Measurements from ENCODE around the gene KLK13.

KLK13 gene
- 0 reads per million in 3 donors for total RNA-seq

DNA sequence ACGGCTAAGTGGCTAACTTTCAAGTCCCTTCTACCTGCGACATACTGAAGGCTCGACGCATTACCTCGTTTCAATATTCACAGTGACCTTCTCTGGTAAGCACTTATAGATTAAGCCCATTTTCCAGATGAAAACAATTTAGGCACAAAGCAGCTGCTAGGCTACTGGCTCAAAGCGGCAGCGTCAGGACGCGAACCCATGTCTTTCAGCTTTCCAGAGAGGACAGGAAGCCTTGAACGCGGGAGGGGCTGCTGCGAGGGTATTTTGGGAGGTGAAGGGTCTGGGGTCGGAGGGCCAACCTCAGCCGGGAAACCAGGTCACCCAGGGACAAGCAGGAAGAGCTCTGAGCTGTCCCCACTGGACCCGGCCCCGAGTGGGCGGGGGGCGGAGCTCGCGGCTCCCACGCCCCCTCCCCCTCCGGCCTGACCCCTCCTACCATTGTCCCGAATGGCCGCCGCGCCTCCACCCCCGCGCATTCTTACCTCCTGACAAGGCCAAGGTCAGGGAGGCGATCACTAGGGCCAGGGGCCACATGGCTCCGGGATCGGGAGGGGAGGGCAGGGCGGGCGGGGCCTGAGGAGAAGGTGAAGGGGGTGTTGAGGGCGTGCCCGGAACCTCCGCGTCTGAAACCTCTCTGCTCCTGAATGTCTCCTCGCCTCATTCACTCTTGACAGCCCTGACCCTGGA lies at the start of gene KLK13:
KLK13 (minus strand) TSS at position 559 of the 687 bp plus-strand sequence; CDS start at position 534, 25 bp downstream.
- Histone ChIP-seq H3K4me1 (ENCODE audit: control insufficient read depth, insufficient read depth, low read length, poor library complexity, severe bottlenecking) (peaks cover 3% of the 10 kb centered on the region), H3K27ac (ENCODE audit: insufficient read depth, low read length, poor library complexity, severe bottlenecking) (no peak within 1 kb of the TSS), H3K27me3 (replicated peaks; ENCODE audit: control insufficient read depth, insufficient read depth, low read length, poor library complexity, severe bottlenecking) (peaks cover 21% of the 10 kb centered on the region), H3K36me3 (ENCODE audit: control insufficient read depth, insufficient read depth, low read length) (no peaks in the 10 kb centered on the region), H3K4me3 (ENCODE audit: insufficient read depth, low read depth, low read length, poor library complexity, severe bottlenecking) (no peak within 1 kb of the TSS), H3K9me3 (ENCODE audit: control insufficient read depth, low read length) (no peaks in the 10 kb centered on the region)
- DNase-seq = no peak

DNA sequence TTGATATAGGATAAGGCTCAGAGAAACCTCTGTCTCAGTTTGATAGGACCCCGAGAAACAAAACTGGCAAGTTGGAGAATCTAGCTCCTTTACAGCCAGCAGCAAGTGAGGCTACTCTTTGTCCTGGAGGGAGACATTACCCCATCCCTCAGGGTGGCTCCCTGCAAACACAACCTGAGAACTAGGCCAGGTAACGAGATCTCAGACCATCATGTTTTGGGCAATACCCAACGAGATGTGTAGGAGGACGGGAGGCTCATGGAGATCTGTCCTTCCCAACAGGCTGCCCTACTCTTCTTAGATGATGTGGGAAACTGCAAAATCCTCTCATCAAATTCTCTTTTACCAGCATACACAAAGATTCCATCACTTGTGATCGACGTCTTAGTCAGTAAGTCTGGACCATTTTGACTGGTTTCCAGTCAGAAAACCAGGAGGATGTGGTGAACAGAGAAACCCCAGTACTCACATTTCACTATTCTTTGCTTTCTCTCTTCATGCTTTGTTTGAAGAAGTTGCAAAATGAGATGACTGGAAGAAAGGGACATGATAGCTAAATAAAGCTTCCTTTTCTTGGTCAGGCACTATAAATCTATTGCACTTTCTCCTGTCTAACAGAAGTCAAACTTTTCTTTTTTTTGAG lies 49.3 kb upstream of the KLK13 start:
- H3K4me3 ChIP-seq (ENCODE audit: insufficient read depth, low read depth, low read length, poor library complexity, severe bottlenecking) = no peak overlapping the region
- H3K9me3 ChIP-seq (ENCODE audit: control insufficient read depth, low read length) = no peaks in the 10 kb centered on the region
- no peaks in the 10 kb centered on the region for H3K4me1 ChIP-seq (ENCODE audit: control insufficient read depth, insufficient read depth, low read length, poor library complexity, severe bottlenecking)
- no peaks in the 10 kb centered on the region for H3K27me3 ChIP-seq (replicated peaks; ENCODE audit: control insufficient read depth, insufficient read depth, low read length, poor library complexity, severe bottlenecking)
- no peak for DNase-seq
- no peak overlapping the region for H3K27ac ChIP-seq (ENCODE audit: insufficient read depth, low read length, poor library complexity, severe bottlenecking)
- H3K36me3 ChIP-seq (ENCODE audit: control insufficient read depth, insufficient read depth, low read length) = no peaks in the 10 kb centered on the region

- no peaks in the 10 kb centered on the region for H3K9me3 ChIP-seq (ENCODE audit: control insufficient read depth, low read length)
- no peak overlapping the region for H3K4me3 ChIP-seq (ENCODE audit: insufficient read depth, low read depth, low read length, poor library complexity, severe bottlenecking)
- no peak for DNase-seq
- no peak overlapping the region for H3K27ac ChIP-seq (ENCODE audit: insufficient read depth, low read length, poor library complexity, severe bottlenecking)
- no peaks in the 10 kb centered on the region for H3K36me3 ChIP-seq (ENCODE audit: control insufficient read depth, insufficient read depth, low read length)
- H3K4me1 ChIP-seq (ENCODE audit: control insufficient read depth, insufficient read depth, low read length, poor library complexity, severe bottlenecking) = peaks cover 19% of the 10 kb centered on the region
- H3K27me3 ChIP-seq (replicated peaks; ENCODE audit: control insufficient read depth, insufficient read depth, low read length, poor library complexity, severe bottlenecking) = no peaks in the 10 kb centered on the region
Measured at GRCh38 chr19:51111606-51112005, 46.7 kb upstream of the KLK13 start.

- Histone ChIP-seq H3K27ac (ENCODE audit: insufficient read depth, low read length, poor library complexity, severe bottlenecking) (no peak overlapping the region), H3K27me3 (replicated peaks; ENCODE audit: control insufficient read depth, insufficient read depth, low read length, poor library complexity, severe bottlenecking) (no peaks in the 10 kb centered on the region), H3K9me3 (ENCODE audit: control insufficient read depth, low read length) (no peaks in the 10 kb centered on the region), H3K4me3 (ENCODE audit: insufficient read depth, low read depth, low read length, poor library complexity, severe bottlenecking) (no peak overlapping the region), H3K36me3 (ENCODE audit: control insufficient read depth, insufficient read depth, low read length) (no peaks in the 10 kb centered on the region), H3K4me1 (ENCODE audit: control insufficient read depth, insufficient read depth, low read length, poor library complexity, severe bottlenecking) (peaks cover 19% of the 10 kb centered on the region)
- no peak for DNase-seq
Measured at GRCh38 chr19:51110666-51110971, 45.7 kb upstream of the KLK13 start.

GRCh38 chr19:51108805-51109146 lies 43.9 kb upstream of the KLK13 start:
- H3K4me3 ChIP-seq (ENCODE audit: insufficient read depth, low read depth, low read length, poor library complexity, severe bottlenecking) = peak overlapping the region; percentile 62

DNA sequence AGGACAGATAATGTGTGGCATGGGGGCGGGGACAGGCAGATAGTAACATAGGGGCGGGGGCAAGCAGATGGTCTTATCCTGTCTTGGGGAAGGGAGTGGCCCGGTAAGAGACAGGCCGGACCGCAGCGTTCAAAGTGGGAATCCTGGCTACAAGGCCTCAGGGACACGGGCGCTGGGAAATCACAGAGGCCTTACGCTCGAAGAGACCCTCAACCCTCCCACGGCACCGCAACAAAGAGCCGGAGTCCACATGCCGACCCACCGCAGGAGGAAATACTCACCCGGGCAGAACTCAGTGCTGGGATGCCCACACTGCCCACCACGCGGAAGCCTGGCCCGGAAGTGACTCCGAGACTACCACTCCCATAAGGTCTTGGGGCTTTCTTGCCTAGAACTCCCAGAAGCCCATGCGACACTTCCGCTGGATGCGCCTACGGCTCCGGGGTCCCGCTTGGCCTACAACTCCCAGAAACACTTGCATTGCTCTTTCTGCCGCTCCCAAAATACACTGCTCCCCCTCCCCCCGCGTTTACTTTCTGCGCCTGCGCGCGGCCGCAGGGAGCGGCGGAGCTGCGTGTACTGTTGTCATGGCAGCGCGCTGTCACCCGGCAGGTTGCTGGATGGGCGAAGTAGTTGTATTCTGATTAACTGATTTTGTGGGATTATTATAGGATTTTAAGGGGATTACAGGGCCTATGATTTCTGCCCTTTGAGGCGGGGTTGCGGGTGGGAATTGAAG lies 43.3 kb upstream of the KLK13 start, which contains the start of gene CTU1:
CTU1 (minus strand) TSS at position 344 of the 739 bp plus-strand sequence. CDS start 3,840 bp downstream, outside the sequence.
- H3K4me3 ChIP-seq (ENCODE audit: insufficient read depth, low read depth, low read length, poor library complexity, severe bottlenecking) = peak within 1 kb of the TSS; percentile 62
- no peaks in the 10 kb centered on the region for H3K27me3 ChIP-seq (replicated peaks; ENCODE audit: control insufficient read depth, insufficient read depth, low read length, poor library complexity, severe bottlenecking)
- peaks cover 22% of the 10 kb centered on the region for H3K4me1 ChIP-seq (ENCODE audit: control insufficient read depth, insufficient read depth, low read length, poor library complexity, severe bottlenecking)
- DNase-seq = peak; percentile 96 to 98 (median 98)
- H3K9me3 ChIP-seq (ENCODE audit: control insufficient read depth, low read length) = no peaks in the 10 kb centered on the region
- peak within 1 kb of the TSS; percentile 73 for H3K27ac ChIP-seq (ENCODE audit: insufficient read depth, low read length, poor library complexity, severe bottlenecking)
- peaks cover 6% of the 10 kb centered on the region for H3K36me3 ChIP-seq (ENCODE audit: control insufficient read depth, insufficient read depth, low read length)

More at GRCh38 chr19:51108805-51109146, 43.9 kb upstream of the KLK13 start:
- no peak for DNase-seq
- peak overlapping the region; percentile 73 for H3K27ac ChIP-seq (ENCODE audit: insufficient read depth, low read length, poor library complexity, severe bottlenecking)
- no peaks in the 10 kb centered on the region for H3K27me3 ChIP-seq (replicated peaks; ENCODE audit: control insufficient read depth, insufficient read depth, low read length, poor library complexity, severe bottlenecking)
- H3K9me3 ChIP-seq (ENCODE audit: control insufficient read depth, low read length) = no peaks in the 10 kb centered on the region
- peaks cover 2% of the 10 kb centered on the region for H3K36me3 ChIP-seq (ENCODE audit: control insufficient read depth, insufficient read depth, low read length)
- peaks cover 22% of the 10 kb centered on the region for H3K4me1 ChIP-seq (ENCODE audit: control insufficient read depth, insufficient read depth, low read length, poor library complexity, severe bottlenecking)

DNA sequence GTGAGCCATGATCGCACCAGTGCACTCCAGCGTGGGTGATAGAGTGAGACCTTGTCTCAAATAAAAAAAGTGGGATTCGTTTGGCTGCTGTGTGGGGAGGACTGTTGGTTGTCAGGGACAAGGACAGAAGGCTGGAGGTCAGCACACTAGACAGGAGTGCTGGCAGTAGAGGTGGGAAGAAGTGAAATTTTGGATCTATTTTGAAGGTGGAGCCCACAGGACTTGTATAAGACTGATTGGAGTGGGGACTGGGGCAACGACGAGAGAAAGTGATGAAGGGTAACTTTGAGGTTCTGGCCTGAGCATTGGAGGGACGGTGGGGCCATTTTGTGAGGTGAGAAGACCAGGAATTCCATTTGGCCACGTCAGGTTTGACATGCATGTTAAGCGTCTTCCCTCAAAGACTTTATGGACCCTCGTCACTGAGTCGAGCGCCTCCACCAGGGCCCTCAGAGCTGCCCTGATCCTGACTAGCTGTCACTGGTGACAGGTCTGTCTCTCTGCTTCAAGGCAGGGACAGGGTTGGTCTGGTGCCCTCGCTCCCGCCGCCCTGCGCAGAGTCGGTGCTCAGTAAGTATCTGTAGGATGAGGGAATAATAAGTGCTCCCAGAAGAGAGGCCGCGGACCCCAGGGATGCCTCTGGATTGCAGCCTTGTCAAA lies 42.6 kb upstream of the KLK13 start:
- Histone ChIP-seq H3K4me3 (ENCODE audit: insufficient read depth, low read depth, low read length, poor library complexity, severe bottlenecking) (peak overlapping the region; percentile 62), H3K4me1 (ENCODE audit: control insufficient read depth, insufficient read depth, low read length, poor library complexity, severe bottlenecking) (peaks cover 22% of the 10 kb centered on the region), H3K36me3 (ENCODE audit: control insufficient read depth, insufficient read depth, low read length) (peaks cover 12% of the 10 kb centered on the region), H3K27ac (ENCODE audit: insufficient read depth, low read length, poor library complexity, severe bottlenecking) (peak overlapping the region; percentile 73), H3K27me3 (replicated peaks; ENCODE audit: control insufficient read depth, insufficient read depth, low read length, poor library complexity, severe bottlenecking) (no peaks in the 10 kb centered on the region), H3K9me3 (ENCODE audit: control insufficient read depth, low read length) (no peaks in the 10 kb centered on the region)
- no peak for DNase-seq

- Histone ChIP-seq H3K27ac (ENCODE audit: insufficient read depth, low read length, poor library complexity, severe bottlenecking) (no peak overlapping the region), H3K9me3 (ENCODE audit: control insufficient read depth, low read length) (no peaks in the 10 kb centered on the region), H3K27me3 (replicated peaks; ENCODE audit: control insufficient read depth, insufficient read depth, low read length, poor library complexity, severe bottlenecking) (no peaks in the 10 kb centered on the region), H3K36me3 (ENCODE audit: control insufficient read depth, insufficient read depth, low read length) (peaks cover 31% of the 10 kb centered on the region), H3K4me3 (ENCODE audit: insufficient read depth, low read depth, low read length, poor library complexity, severe bottlenecking) (no peak overlapping the region), H3K4me1 (ENCODE audit: control insufficient read depth, insufficient read depth, low read length, poor library complexity, severe bottlenecking) (peaks cover 21% of the 10 kb centered on the region)
- no peak for DNase-seq
Measured at GRCh38 chr19:51103926-51104341, 39.0 kb upstream of the KLK13 start.

- peaks cover 17% of the 10 kb centered on the region for H3K4me1 ChIP-seq (ENCODE audit: control insufficient read depth, insufficient read depth, low read length, poor library complexity, severe bottlenecking)
- no peak overlapping the region for H3K4me3 ChIP-seq (ENCODE audit: insufficient read depth, low read depth, low read length, poor library complexity, severe bottlenecking)
- H3K9me3 ChIP-seq (ENCODE audit: control insufficient read depth, low read length) = no peaks in the 10 kb centered on the region
- peaks cover 31% of the 10 kb centered on the region for H3K36me3 ChIP-seq (ENCODE audit: control insufficient read depth, insufficient read depth, low read length)
- no peak for DNase-seq
- no peaks in the 10 kb centered on the region for H3K27me3 ChIP-seq (replicated peaks; ENCODE audit: control insufficient read depth, insufficient read depth, low read length, poor library complexity, severe bottlenecking)
- H3K27ac ChIP-seq (ENCODE audit: insufficient read depth, low read length, poor library complexity, severe bottlenecking) = no peak overlapping the region
Measured at GRCh38 chr19:51102991-51103390, 38.1 kb upstream of the KLK13 start.
